ENCODE measurements around the gene RGS6.
A peak's percentile ranks its signal among the peaks of the same experiment; 100 is the strongest.

RGS6 gene

DNA sequence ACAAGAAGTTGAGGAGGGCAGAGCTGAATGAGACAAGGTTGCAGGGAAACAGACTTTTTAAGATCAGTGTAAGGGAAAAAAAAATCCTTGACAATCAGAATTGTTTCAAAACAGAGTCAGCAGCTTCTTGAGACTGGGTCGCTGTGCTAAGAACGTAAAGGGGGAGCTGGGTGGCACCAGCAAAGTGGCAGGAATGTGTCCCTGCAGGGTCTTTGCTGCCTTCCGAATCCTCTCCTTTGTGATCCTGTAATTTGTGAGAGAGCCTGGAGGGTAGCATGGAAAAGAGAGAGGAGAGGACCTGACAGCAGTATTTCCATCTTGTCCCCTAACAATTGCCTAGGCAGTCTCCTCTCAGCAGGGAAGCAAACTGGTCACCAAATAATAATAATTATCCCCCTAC is 472.8 kb downstream of the RGS6 start:
- ATAC-seq: no peak
- no peak for DNase-seq

DNA sequence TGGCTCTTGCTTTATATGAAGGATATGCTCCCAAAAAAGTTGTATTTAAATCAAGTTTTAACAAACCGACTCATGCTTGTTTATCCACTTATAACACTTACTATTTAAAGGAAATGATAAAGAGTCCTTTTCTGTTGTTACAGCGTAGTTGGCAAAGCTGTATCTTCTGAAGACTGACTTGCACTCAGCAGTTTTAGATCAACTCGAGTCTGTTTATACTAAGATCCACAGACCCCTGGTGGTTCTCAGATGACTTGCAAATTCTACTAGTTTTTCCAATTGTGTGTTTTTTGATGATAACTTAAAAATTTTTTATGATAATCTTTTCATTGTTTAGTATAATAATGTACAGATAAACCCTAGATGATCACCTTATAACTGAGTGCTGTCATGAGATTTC is 475.8 kb downstream of the RGS6 start:
- no peak for DNase-seq
- ATAC-seq: no peak

DNA sequence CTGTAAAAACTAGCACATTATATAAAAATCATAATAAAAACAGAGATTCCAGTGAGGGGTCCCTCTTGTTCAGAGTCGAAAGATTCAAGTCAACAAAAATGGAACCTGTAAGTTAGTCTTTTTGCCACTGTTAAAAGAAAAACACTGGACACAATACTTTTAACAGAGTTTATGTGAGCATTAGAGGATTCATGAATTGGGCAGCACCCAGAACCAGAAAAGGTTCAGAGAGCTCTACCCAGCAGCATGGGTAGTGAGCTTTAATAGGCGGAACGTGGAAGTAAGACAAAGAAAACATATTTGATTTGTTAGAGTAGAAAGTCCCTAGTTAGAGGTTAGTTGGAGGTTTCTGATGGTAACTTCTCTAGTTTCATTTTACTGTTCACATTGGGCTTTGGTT is 476.8 kb downstream of the RGS6 start:
- ATAC-seq: no peak
- DNase-seq: no peak

DNA sequence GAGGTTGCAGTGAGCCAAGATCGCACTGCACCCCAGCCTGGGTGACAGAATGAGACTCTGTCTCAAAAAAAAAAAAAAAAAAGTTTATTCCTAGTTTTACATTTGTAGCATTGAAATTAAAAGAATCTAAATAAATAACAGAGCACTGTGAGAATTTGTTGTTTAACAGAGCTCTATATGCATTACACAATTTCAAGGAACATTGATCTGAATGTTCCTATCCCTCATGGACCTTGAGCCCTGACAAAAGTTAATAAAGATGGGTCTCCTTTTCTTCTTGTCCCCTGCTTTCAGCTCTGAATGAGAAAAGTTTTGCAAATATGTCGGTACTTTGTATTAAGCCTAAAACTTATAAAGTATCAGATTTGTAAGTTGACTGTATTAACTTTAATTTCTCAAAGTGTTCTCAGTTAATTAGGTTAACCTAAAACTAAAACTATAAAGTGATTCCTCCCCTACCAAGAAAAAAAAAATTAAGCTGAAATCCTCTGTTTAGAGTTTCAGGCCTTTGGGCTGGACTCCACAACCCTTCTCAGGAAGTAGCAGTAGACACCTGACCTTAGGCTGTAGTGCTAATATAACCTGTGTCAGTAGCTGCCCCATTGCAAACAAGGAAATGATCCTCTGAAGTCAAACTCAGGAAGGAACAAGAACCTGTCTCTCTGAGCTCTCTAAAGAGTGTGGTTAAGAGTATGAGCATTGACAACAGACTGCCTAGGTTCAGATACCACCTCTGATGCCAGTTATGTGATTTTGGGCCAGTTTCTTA is 484.0 kb downstream of the RGS6 start:
- ATAC-seq: no peak

DNA sequence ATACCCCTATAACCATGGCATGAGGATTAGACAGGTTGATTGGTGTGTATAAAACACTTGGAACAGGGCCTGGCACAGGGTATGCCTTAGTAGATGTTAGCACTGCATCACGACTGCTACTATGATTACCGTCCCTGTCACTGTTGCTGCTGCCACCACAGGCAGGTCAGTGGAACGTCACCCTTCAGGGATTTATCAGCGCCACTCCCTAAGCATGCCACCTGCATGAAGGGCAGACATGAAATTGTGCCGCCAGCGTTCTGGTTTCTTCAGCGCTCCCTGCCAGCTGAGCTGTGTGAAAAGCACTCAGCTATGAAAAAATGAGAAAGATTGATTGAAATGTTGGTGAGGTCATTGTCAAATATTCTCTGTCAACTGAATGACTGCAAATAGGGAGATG is 484.7 kb downstream of the RGS6 start:
- DNase-seq: no peak
- ATAC-seq: no peak

More for the DNA sequence above, 484.0 kb downstream of the RGS6 start:
- no peak for DNase-seq

DNA sequence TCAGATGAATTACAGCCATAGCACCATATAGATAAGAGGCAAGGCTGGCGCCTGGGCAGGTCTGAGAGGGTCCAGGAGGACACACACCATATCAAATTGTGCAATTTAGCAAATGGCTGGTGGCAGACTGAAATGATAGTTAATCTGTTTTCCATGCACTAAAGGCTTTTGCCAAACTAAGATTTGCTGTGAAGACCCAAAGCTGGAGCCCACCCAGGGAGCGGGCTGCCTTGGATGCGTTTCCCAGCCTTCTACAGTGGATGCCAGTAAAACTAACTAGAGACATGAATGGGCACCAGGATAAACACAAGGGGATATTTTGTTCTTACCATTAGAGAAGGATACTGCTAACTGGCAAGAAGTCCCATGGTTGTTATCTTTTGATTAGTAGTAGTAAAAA is 486.6 kb downstream of the RGS6 start:
- DNase-seq (no peak), ATAC-seq (no peak)

DNA sequence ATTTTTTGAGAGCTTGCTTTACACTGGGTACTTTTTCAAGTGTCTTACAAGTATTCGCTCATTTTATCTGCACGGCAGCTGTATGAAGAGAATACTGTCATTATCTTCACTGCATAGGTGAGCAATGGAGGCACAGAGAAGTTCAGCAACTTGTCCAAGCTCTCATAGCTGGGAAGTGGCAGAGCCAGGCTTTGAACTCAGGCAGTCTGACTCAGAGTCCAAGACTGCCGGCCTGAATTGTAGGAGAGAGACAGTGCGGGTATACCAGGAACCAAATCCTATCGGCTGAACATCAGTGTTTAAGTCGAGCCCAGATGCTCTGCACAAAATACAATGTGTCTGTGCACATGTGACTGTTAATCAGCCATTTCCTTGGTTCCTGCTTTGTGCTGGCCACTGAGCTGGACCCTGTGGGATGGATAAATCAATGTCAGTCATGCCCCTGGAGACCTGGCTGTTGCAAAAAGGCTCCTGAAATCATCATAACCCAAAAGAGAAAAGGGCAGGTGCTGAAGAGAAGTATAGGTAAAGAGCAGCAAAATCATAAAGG is 487.1 kb downstream of the RGS6 start:
- ATAC-seq (no peak), DNase-seq (no peak)

DNA sequence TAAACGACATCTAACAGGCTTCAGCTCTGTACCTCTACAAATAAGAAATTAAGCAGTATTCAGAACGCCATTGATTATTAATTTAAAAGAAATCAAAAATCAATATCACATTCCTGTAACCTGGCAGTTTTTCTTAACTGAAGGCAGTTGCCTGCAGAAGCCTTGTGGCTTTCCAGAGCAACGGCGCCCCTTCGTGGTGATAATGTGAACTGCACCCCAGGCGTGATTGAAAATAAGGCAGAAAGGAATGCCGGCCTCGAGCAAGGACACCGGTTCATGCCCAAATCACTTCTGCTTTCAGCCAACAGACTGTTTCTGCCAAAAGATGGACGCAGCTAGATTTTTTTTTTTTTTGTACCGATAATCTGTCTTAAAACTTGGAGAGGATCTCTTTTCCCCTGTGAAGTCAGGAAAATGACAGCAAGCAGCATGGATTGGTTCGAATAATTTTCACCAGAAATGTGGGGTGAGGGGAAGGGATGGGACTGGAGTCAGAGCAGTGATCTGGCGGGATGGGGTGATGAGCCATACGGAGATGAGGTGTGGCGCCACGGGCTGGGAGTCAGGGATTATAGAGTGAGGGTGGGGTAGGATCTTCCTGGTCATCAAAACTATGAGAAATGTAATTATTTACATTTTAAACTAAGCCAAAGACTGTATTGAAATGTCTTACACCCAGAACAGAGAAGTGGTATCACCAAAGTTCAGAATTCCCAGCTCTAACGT is 488.7 kb downstream of the RGS6 start:
- ATAC-seq (no peak), DNase-seq (peak; percentile 87)

DNA sequence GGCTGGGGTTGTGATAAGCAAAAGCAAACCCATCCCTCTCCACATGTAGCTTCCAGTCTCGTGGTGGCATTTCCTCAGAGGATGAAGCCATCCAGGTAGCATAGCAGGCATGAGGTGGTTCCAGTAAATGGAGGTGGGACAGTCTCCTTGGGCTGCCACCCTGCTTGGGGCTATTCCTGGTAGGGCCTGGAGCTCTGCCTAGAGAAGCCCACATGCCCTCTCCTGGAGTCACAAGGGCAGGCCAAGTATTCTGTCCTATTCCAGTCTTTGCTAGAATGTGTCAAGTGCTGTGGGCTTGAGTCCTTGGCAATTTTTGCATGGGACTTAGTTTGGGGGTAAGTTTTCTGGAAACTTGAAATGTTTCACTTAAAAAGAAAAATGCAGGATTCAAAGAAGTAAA is 491.7 kb downstream of the RGS6 start:
- ATAC-seq (no peak), DNase-seq (no peak)

DNA sequence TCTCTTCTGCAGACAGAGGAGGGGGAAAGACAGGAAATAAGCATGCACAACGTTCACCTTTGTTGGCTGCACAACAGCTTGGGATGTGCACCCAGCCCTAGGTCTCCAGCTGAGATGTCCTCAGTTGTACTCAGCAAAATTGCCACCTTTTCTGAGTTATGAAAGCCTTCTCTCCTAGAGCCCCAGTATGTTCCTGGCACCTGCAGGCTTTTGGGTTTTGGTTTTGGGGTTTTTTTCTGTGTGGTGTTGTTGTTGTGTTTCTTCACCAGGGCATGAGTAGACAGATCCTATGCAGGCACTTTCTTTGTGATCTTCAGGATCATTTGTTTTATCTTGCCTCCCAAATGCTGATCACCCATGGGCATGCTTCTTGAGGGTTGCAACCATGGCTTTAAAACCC is 498.2 kb downstream of the RGS6 start:
- ATAC-seq: no peak

DNA sequence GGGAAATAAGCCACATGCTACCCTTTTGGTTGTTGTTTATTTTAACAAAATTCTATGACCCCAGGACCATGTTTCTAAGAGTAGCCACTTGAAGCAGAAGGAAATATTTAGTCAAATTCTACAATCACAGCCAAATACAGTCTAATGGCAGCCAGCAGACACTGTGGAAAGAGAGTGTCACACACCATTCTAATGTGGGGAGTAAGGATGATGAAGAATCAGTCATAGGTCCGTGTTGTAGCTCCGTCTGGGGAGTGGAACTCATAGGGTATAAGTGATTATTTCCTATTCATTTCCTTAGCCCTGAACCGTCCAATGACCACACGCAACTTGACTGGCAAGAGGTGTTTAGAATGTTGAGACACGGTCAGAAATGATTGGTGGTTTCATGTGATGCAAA is 500.5 kb downstream of the RGS6 start:
- ATAC-seq (peak; percentile 66), DNase-seq (no peak)

More for the DNA sequence above, 498.2 kb downstream of the RGS6 start:
- no peak for DNase-seq

DNA sequence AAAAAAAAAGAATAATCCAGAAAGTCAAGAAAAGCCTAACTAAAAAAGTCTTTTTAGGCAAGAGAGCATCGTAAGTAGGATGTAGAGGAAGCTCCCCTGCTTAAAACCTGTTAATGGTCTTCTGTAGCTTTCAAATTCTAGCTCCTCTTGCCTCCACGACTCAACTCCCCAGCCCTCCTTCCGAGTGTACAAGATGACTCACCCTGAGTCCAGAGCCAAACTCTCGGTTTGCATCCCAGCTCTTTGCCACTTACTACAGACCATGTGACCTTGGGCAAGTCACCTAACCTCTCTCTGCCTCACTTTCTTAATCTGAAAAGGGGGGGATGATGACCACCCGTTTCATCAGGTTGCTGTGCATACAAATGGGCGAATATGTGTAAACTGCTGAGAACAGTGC is 501.3 kb downstream of the RGS6 start:
- DNase-seq (no peak), ATAC-seq (no peak)

DNA sequence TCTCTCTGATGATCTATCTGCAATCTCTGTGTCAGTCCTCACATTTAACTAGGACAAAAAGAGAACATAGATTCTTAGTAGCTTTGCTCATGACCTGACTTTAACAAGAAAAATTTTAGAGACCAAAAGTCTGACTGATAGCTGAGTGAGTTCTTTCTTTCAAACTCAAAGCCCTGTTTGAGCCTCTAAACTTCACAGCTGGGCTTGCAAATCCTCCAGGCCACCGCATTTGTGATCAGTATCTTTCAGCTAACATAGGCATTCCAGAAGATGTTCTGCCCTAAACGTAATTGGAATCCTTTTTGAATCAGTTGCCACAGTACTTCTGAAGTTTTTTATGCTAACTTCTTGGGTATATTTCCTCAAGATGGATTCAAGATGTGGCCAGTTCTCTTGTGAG is 502.6 kb downstream of the RGS6 start:
- no peak for DNase-seq
- no peak for ATAC-seq

DNA sequence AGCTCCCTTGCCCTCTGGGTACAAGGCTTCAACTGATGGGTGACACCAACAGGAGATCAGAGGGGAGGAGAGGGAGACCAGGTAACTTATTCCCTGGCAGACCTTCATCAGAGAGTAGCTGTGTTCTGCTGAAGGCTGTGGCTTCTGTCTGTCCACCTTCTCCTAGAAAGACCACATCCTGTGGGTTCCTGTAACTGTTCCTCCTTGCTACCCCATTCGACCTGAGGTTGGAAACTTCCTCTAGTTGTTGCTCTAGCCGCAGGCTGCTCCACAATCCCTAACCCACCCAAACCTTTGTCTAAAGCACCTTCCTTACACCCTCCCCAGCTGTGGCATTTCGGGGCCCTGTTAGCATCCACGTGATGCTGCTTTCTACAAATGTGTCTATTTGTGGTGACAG is 507.5 kb downstream of the RGS6 start:
- peak; percentile 35 for DNase-seq

DNA sequence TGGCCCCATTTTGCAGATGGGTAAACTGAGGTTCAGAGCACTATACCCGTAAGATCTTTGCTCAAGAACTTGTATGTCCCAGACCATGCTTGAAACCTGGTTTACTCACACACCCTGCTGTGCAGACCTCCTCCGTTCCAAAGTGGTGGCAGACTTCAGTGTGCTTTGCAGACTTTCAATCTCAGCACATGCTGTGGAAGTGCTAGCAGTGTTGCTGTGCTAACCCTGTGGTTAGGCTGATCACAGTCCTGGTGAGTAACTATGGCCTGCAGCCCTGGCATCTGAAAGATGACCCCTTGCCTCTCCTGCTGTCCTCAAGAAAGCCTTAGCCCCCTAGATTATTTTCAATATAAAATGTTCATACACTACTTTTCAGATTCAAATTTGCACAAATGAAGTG is 511.0 kb downstream of the RGS6 start:
- no peak for DNase-seq
- no peak for ATAC-seq

More for the DNA sequence above, 507.5 kb downstream of the RGS6 start:
- peak; percentile 79 for ATAC-seq

DNA sequence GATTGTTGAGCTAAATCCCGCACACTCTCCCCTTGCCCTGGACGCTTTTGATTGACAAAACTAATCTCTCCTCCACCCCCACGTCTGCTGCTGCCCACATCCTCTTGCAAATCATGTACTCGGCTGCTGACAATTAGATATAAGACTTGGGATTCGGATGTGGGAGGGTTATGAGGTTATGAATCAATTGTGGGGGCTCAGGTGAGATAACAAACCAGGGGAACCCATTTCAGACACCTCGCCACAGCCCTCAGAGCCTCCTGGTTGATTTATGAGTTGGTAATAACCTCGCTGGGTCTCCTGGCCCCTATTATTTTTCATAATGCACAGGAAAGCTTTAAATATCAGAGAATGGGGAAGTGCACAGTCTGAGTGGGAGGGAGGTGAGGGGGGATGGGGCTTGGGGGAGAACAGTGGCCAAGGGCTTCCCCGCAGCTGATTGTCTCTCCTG is 511.8 kb downstream of the RGS6 start:
- ATAC-seq (peak; percentile 38), DNase-seq (peak; percentile 55)

DNA sequence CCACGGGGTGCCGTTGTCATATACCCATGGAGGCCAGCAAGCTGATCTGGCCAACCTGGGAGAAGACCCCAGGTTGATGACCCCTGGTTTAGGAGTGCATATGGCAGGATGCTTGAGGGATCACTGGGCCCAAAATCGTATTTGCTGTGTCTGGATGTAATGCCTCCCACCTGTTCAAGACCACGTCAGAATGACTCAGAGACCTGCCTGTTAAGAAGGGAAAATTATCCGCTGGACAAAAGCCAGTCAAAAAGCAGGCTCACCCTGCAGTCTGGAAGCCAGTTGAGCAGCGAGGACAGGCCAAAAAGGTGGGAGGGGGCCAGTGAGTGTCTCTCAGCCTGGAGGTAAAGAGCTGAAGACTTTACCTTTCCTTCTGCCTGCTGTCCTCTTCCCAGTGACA is 512.5 kb downstream of the RGS6 start:
- ATAC-seq (no peak), DNase-seq (no peak)

DNA sequence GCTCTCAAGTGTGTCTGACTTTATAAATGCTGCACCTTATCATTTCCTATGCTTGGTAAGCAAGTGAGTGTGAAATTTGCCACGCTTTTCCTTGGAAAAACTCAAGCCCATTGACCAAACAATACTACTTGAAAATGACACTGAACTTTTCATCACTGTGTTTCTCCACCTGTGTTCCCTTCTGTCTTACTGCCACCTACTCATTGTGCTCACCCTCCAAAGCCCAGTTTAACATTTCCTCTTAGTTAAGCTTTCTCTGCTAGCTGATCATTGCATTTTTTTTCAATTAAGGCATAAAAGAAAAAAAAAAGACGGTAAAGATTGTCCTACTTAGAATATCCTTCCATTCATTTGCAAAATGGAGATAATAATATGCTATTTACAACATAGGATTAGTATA is 516.0 kb downstream of the RGS6 start:
- no peak for ATAC-seq
- DNase-seq: no peak

DNA sequence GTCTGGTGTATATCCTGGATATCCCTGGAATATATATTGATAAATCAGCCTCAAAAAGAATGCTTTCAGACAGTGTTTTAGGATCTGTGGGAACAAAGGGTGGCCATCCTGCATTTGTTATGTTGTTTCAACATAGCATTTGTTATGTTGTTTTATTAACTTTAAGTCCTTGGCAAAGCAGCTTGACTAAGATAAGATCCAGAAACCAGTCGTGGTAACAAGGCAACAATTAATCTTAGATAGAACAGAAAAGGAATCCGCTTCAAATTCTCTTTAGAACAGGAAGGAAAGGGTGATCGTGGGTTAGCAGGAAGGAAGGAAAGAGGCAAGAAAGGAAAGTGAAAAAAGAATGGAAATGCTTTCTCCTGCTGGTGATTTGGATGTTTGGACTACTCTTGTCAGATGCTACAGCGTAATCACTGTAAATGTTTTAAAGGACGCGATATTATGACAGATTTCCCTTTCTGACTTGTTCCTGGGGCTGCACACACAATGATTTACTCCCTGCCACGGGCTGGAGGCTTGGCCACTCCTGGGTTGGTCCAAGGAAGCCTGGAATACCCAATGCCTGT is 518.3 kb downstream of the RGS6 start:
- ATAC-seq (no peak), DNase-seq (no peak)

DNA sequence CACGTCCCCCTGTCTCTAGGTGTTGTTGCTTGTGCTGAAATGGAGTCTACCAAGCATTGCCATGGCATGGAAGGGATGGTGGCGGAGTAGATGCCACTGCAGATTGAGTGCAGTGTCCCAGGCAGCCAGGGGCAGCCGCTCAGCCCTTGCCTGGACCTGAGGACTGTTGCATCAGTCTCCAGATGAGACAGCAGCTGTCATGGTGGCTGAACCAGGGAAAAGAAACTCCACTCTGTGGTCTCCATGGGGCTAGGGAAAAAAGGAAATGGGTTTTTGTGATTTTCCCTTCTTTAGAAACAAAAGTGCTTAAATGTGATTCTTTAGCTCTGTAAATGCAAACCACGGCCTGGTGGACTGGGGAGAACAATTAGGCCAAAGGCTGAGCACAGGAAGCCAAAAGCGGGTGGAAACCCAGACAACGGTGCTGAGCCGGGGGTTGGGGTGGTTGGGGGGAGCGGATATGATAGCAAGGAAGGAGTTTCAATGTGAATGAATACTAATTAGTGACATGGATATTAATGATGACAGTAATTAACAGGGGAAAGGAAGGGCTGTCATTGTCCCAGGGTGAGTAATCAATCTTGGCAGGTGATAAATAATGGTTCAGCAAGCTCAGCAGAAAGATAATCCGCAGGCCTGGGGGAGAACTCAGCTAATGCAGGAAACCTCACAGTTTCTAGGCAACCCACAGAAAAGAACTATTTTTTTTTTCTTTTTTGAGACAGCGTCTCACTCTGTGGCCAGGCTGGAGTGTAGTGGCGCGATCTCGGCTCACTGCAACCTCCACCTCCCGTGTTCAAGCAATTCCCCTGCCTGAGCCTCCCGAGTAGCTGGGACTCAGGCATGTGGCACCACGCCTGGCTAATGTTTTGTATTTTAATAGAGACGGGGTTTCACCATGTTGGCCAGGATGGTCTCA is 519.1 kb downstream of the RGS6 start:
- ATAC-seq (peak; percentile 78), DNase-seq (peak; percentile 54)

DNA sequence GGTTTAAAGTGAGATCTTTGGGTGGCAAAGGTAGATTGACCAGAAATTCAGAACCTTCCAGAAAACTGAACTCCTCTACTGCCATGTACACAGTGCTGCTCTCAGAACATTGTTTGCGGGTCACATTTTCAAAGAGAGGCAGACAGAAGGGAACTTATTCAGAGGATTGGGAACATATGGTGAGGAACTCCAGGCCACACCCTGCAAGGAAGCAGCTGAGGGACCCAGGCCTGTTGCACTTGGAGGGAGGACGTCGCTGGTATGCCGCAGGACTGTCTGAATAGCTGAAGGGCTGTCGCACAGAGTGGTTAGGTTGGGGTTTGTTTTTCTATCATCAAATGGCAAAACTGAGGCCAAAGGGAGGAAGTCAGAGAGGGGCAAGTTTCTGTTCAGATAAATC is 520.5 kb downstream of the RGS6 start:
- ATAC-seq (no peak), DNase-seq (no peak)
